Measurements from ENCODE around the gene RNU2-63P.

RNU2-63P gene

GRCh38 chr2:88016960-88017779 lies 823 bp upstream of the RNU2-63P start:
- DNase-seq (ENCODE audit: extremely low spot score): peak; percentile 50
- ChIA-PET POLR2A (interaction anchor here (1.4 kb wide), 1 partner anchor 15 kb away, joined by 4 read pairs; no protein-coding TSS in a partner anchor), CTCF (interaction anchor here (1.3 kb wide), 1 partner anchor 16 kb away, joined by 5 read pairs; no protein-coding TSS in a partner anchor)
- TF ChIP-seq FOXM1 (IDR thresholded peaks at IDR 0.05; ENCODE audit: borderline replicate concordance) (no peak), FOXA1 (IDR thresholded peaks at IDR 0.05) (no peak), TARDBP (IDR thresholded peaks at IDR 0.05) (no peak), BHLHE40 (IDR thresholded peaks at IDR 0.05; ENCODE audit: borderline replicate concordance) (no peak), ELF4 (IDR thresholded peaks at IDR 0.05) (no peak), PKNOX1 (IDR thresholded peaks at IDR 0.05) (peak; percentile 93), FOXK2 (IDR thresholded peaks at IDR 0.05) (no peak), L3MBTL2 (conservative IDR thresholded peaks at IDR 0.05) (0 out of 2 replicates have a peak, but pooled peaks have one; percentile 14), NFRKB (IDR thresholded peaks at IDR 0.05) (no peak)

DNA sequence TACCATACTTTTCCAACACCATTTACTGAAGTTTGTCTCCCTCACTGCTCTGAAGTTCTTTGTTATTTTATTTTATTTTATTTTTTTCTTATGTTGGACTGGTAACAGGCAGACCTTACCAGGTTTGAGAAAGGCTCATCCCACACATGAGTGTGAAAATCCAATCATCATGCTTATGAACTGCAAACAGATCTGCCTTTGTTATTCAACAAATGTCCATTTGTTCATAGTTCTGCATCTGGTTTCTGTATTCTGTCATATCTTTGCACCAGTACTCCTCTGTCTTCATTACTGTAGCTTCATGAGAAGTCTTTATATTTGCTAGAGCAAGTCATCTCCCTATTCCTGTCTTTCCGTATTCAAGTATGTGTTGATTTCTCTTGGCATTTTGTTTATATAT lies 5.3 kb downstream of the RNU2-63P start:
- TF ChIP-seq BHLHE40 (IDR thresholded peaks at IDR 0.05; ENCODE audit: borderline replicate concordance) (no peak), FOXM1 (IDR thresholded peaks at IDR 0.05; ENCODE audit: borderline replicate concordance) (no peak), SP1 (IDR thresholded peaks at IDR 0.05) (no peak), NFRKB (IDR thresholded peaks at IDR 0.05) (no peak), TARDBP (IDR thresholded peaks at IDR 0.05) (no peak), PKNOX1 (IDR thresholded peaks at IDR 0.05) (no peak), FOXK2 (IDR thresholded peaks at IDR 0.05) (no peak), CTBP1 (IDR thresholded peaks at IDR 0.05; ENCODE audit: borderline replicate concordance) (no peak), FOXA1 (IDR thresholded peaks at IDR 0.05) (no peak), ARNT (IDR thresholded peaks at IDR 0.05) (no peak), L3MBTL2 (conservative IDR thresholded peaks at IDR 0.05) (no peak), ZNF384 (IDR thresholded peaks at IDR 0.05) (no peak), ELF4 (IDR thresholded peaks at IDR 0.05) (no peak), SUZ12 (IDR thresholded peaks at IDR 0.05) (no peak), HDGF (IDR thresholded peaks at IDR 0.05; ENCODE audit: borderline replicate concordance) (no peak), LEF1 (IDR thresholded peaks at IDR 0.05; ENCODE audit: borderline replicate concordance) (no peak)
- DNase-seq (ENCODE audit: extremely low spot score): no peak
- CTCF ChIA-PET: interaction anchor here (1.1 kb wide), 1 partner anchor 49 kb away, joined by 9 read pairs; no protein-coding TSS in a partner anchor
- POLR2A ChIA-PET: no interaction called here

DNA sequence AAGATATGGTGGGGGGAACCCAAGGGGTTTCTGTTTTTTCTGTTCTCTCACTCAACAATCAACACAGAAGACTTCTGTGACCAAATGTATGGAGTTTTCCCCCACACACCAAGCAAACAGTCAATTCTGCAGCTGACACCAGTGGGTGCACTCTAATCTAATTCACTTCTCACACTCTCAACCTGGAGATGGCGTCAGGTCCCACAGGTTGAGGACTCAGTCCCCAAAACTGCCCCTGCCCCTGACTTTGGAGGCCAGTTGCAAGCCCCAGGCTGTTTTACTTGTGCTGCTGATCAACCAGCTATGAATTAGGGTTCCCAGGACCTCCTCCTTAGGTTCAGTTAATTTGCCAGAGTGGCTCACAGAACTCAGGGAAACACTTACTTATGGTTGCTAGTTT lies 6.2 kb downstream of the RNU2-63P start:
- POLR2A ChIA-PET: no interaction called here
- DNase-seq (ENCODE audit: extremely low spot score): no peak
- CTCF ChIA-PET: interaction anchor here (1.1 kb wide), 1 partner anchor 50 kb away, joined by 9 read pairs; no protein-coding TSS in a partner anchor
- no peak for TF ChIP-seq ARNT (IDR thresholded peaks at IDR 0.05)
- TF ChIP-seq HDGF (IDR thresholded peaks at IDR 0.05; ENCODE audit: borderline replicate concordance): no peak
- TF ChIP-seq SP1 (IDR thresholded peaks at IDR 0.05): no peak
- TF ChIP-seq CTBP1 (IDR thresholded peaks at IDR 0.05; ENCODE audit: borderline replicate concordance): no peak
- TF ChIP-seq FOXK2 (IDR thresholded peaks at IDR 0.05): no peak
- TF ChIP-seq ELF4 (IDR thresholded peaks at IDR 0.05): no peak
- TF ChIP-seq FOXA1 (IDR thresholded peaks at IDR 0.05): no peak

GRCh38 chr2:88006912-88007439 lies 9.4 kb downstream of the RNU2-63P start:
- ChIA-PET POLR2A (no interaction called here), CTCF (no interaction called here)
- no peak for DNase-seq (ENCODE audit: extremely low spot score)
- TF ChIP-seq FOXK2 (IDR thresholded peaks at IDR 0.05): no peak
- no peak for TF ChIP-seq L3MBTL2 (conservative IDR thresholded peaks at IDR 0.05)
- no peak for TF ChIP-seq LEF1 (IDR thresholded peaks at IDR 0.05; ENCODE audit: borderline replicate concordance)
- no peak for TF ChIP-seq FOXA1 (IDR thresholded peaks at IDR 0.05)
- TF ChIP-seq FOXM1 (IDR thresholded peaks at IDR 0.05; ENCODE audit: borderline replicate concordance): no peak
- TF ChIP-seq SP1 (IDR thresholded peaks at IDR 0.05): no peak
- TF ChIP-seq ARNT (IDR thresholded peaks at IDR 0.05): no peak
- no peak for TF ChIP-seq ZNF384 (IDR thresholded peaks at IDR 0.05)
- TF ChIP-seq CTBP1 (IDR thresholded peaks at IDR 0.05; ENCODE audit: borderline replicate concordance): no peak
- no peak for TF ChIP-seq NFRKB (IDR thresholded peaks at IDR 0.05)

DNA sequence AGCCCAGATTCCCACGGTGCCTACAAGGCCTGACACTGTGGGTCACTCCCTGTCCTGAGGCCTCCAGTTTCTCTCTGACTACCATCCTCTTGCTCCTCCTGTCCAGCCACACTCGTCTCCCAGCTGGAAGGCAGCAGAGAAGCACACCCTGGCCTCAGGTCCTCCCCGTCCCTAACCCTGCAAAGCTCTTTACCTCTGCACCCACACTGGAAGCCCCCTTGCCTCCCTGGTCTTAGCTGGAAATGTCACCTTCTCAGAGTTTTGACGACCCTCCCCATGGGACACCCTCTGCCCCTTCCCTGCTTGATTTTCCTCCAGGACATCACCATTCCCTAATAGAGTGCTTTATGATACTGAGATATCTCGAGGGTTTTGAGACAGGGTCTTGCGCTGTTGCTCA lies 10.6 kb downstream of the RNU2-63P start:
- DNase-seq (ENCODE audit: extremely low spot score): no peak
- POLR2A ChIA-PET: no interaction called here
- CTCF ChIA-PET: no interaction called here
- TF ChIP-seq NFRKB (IDR thresholded peaks at IDR 0.05) (no peak), L3MBTL2 (conservative IDR thresholded peaks at IDR 0.05) (no peak), BHLHE40 (IDR thresholded peaks at IDR 0.05; ENCODE audit: borderline replicate concordance) (no peak), FOXM1 (IDR thresholded peaks at IDR 0.05; ENCODE audit: borderline replicate concordance) (no peak), TARDBP (IDR thresholded peaks at IDR 0.05) (no peak)

- ChIA-PET CTCF (interaction anchor here (0.6 to 1.6 kb wide), 2 partner anchors 9 to 44 kb away, joined by 5 to 7 read pairs; no protein-coding TSS in a partner anchor), POLR2A (interaction anchor here (0.7 kb wide), 1 partner anchor 9 kb away, joined by 5 read pairs; no protein-coding TSS in a partner anchor)
- TF ChIP-seq ELF4 (IDR thresholded peaks at IDR 0.05) (no peak), FOXM1 (IDR thresholded peaks at IDR 0.05; ENCODE audit: borderline replicate concordance) (no peak)
- DNase-seq (ENCODE audit: extremely low spot score): no peak
Observed at GRCh38 chr2:88003074-88003755, 13.1 kb downstream of the RNU2-63P start.

Measured in HEK293T (cell line).